Left renal cortex interstitium (tissue), 4 donors: ENCODE results near the gene ARHGAP32. TPM values are rescaled to one million over a fixed set of nuclear protein-coding genes. Genes with fewer than 3 reads are reported as not detected.

Experiments used
- DNase-seq, 4 donors: peaks; one replicate each; pipeline ENCODE4 v3.0.0-alpha.2; 2013; ENCODE audit warnings: low read depth in 4 of 4, low spot score in 2 of 4, missing footprints in 1 of 4
- polyA plus RNA-seq, 4 donors: library from polyadenylated mRNA; unstranded; fragments of 120-200 nt; gene quantifications; one replicate each; pipeline ENCODE4 v1.2.1, GENCODE V29; 2013; ENCODE audit not compliant: insufficient read length in 4 of 4

The ARHGAP32 gene
- polyA plus RNA-seq, 4 donors, result 12.8 to 22.2 (median 17.7) TPM

DNA sequence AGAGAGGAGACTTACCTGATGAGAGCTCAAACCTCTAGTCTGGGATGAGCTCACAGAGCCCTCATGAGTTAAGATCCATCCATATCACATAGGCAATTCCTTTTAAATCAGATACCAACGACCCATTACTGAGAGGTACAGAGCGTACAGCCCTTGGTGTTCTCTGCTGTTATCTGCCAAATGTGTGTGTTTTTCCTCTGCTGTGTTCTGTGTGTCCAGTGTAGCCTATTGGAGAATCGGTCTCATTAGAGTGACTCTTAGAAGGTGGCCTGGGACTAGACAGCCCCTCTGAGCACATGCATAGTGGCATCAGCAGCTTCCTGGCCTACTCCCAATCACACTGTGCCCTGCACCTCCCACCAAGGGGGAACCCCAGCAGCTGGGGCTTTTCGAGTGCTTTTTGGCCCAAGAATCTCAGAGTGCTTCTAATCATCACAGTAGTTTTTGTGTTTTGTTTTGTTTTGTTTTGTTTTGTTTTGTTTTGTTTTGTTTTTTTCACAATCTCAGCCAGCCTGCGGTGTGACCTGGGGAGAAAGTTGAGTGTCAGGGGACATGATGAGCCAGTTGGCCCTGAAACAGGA, 274.9 kb downstream of the ARHGAP32 start:
- no peak for DNase-seq

DNA sequence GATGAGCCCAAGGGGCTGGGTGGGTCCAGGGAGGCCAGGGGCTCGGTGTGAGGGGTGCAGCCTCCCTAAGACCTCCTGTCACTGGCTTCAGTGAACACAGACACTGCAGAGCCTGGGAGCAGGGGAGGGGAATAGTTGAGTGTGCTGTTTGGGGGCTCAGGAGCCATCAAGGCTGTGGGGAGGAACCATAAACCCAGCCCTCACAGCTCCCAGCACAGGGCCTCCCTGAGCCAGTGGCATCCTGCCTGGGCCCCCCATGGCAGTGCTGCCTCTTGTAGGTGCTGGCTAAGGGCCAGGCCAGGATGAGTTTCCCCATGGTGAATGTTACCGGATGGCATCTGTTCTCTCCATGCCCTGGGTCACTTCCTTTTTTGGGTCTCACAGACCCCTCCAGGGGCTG, 275.4 kb downstream of the ARHGAP32 start:
- DNase-seq, result no peak

DNA sequence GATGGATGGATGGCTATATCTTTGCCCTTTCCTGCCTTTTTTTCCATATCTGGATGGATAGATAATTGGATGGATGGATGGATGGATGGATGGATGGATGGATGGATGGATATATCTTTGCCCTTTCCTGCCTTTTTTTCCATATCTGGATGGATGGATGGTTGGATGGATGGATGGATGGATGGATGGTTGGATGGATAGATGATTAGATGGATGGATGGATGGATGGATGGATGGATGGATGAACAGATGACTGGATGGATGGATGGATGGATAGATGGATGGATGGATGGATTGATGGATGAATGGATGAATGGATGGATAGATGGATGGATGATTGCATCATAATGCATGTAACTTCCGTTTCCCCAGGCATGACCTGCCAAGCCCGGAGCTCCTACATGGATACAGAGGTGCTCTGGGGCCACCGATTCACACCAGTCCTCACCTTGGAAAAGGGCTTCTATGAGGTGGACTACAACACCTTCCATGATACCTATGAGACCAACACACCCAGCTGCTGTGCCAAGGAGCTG, 276.0 kb downstream of the ARHGAP32 start:
- DNase-seq, result no peak

DNA sequence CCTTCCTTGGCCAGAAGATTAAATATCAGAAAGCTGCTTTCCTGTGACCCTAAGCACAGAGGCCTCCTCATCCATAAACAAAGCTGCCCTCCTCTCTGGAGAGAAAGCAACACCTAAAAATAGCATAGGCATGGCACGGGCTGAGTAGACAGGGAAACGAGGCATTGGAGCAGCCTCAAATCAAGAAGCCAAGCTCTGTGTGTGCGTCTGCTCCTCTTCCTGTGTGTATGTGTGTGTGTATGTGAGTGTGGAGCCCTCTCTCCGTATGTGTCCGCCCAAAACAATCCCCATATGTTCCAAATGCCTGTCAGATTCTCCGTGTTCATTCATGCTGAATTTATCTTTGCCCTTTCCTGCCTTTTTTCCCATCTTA, 277.0 kb downstream of the ARHGAP32 start:
- DNase-seq, result no peak

Other genes starting within 250 kb of the ARHGAP32 start
- gene TP53AIP1, start 249.5 kb downstream of the ARHGAP32 start, polyA plus RNA-seq, result 1 to 10 TPM in 2 of 4 donors, under 1 TPM in 2; 0.85 to 1.2 (median 0.96) TPM
- 1 to 10 TPM in 1 of 4 donors, under 1 TPM in 3; 0.41 to 1.1 (median 0.81) TPM for gene BARX2, start 183.5 kb upstream of the ARHGAP32 start, polyA plus RNA-seq